H9 (cell line): Measurements from ENCODE around the gene NPAS2. TPM values are rescaled to one million over a fixed set of nuclear protein-coding genes. Genes with fewer than 3 reads are reported as not detected.

Experiments used
- DNase-seq: peaks from one replicate; pipeline ENCODE4 v3.0.0-alpha.2; 2017
- H2AFZ ChIP-seq: one replicate; pipeline ENCODE4 v1.6.1; 2013; ENCODE audit warnings: mild to moderate bottlenecking, low read length, control low read depth, moderate library complexity
- H2AK5ac ChIP-seq: 2 replicates; pipeline ENCODE4 v1.6.1; 2013; ENCODE audit warnings: low read length, control low read depth, mixed read lengths; ENCODE audit not compliant: insufficient read length
- H2BK120ac ChIP-seq: one replicate; pipeline ENCODE4 v1.6.1; 2013; ENCODE audit warnings: low read depth, mild to moderate bottlenecking, low read length, control low read depth, inconsistent platforms; ENCODE audit not compliant: poor library complexity, severe bottlenecking
- H2BK12ac ChIP-seq: 2 replicates; pipeline ENCODE4 v1.6.1; 2013; ENCODE audit warnings: low read length, control low read depth, mixed read lengths, low read depth; ENCODE audit not compliant: insufficient read length
- H2BK15ac ChIP-seq: 2 replicates; pipeline ENCODE4 v1.6.1; 2013; ENCODE audit warnings: low read depth, low read length, control low read depth
- H2BK20ac ChIP-seq: one replicate; pipeline ENCODE4 v1.6.1; 2013; ENCODE audit warnings: low read depth, mild to moderate bottlenecking, low read length, control low read depth, inconsistent platforms; ENCODE audit not compliant: poor library complexity, severe bottlenecking
- H2BK5ac ChIP-seq: 2 replicates; pipeline ENCODE4 v1.6.1; 2013; ENCODE audit warnings: low read length, control low read depth, mixed read lengths; ENCODE audit not compliant: insufficient read length
- H3K14ac ChIP-seq: 2 replicates; pipeline ENCODE4 v1.6.1; 2013; ENCODE audit warnings: low read length, control low read depth; ENCODE audit not compliant: insufficient read depth
- H3K18ac ChIP-seq: 2 replicates; pipeline ENCODE4 v1.6.1; 2013; ENCODE audit warnings: low read depth, mild to moderate bottlenecking, mixed read lengths, low read length, control low read depth; ENCODE audit not compliant: insufficient read length
- H3K23ac ChIP-seq: 2 replicates; pipeline ENCODE4 v1.6.1; 2013; ENCODE audit warnings: low read length, control low read depth, mixed read lengths, low read depth; ENCODE audit not compliant: insufficient read length
- H3K23me2 ChIP-seq: 2 replicates; pipeline ENCODE4 v1.6.1; 2013; ENCODE audit warnings: low read depth, mild to moderate bottlenecking, mixed read lengths, low read length, control low read depth; ENCODE audit not compliant: insufficient read length, poor library complexity, severe bottlenecking
- H3K27ac ChIP-seq: 2 replicates; pipeline ENCODE4 v1.5.1; 2013; ENCODE audit warnings: low read length, control low read depth, mixed read lengths, low read depth; ENCODE audit not compliant: insufficient read length
- H3K27me3 ChIP-seq: 2 replicates; pipeline ENCODE4 v1.6.1; 2013; ENCODE audit warnings: low read length, control low read depth, inconsistent platforms; ENCODE audit not compliant: insufficient read depth
- H3K4ac ChIP-seq: 2 replicates; pipeline ENCODE4 v1.6.1; 2013; ENCODE audit warnings: low read depth, mild to moderate bottlenecking, control low read depth, inconsistent platforms, low read length, moderate library complexity
- H3K4me1 ChIP-seq: 2 replicates; pipeline ENCODE4 v1.6.1; 2013; ENCODE audit warnings: low read length, control low read depth, inconsistent platforms; ENCODE audit not compliant: insufficient read depth
- H3K4me2 ChIP-seq: 2 replicates; pipeline ENCODE4 v1.6.1; 2013; ENCODE audit warnings: low read length, control low read depth, mixed read lengths; ENCODE audit not compliant: insufficient read length, insufficient read depth
- H3K56ac ChIP-seq: 2 replicates; pipeline ENCODE4 v1.6.1; 2013; ENCODE audit warnings: low read depth, mild to moderate bottlenecking, mixed read lengths, low read length, control low read depth; ENCODE audit not compliant: insufficient read length
- H3K79me1 ChIP-seq: 2 replicates; pipeline ENCODE4 v1.6.1; 2013; ENCODE audit warnings: low read depth, mild to moderate bottlenecking, moderate library complexity, low read length, control low read depth, inconsistent platforms; ENCODE audit not compliant: insufficient read depth, poor library complexity, severe bottlenecking
- H3K79me2 ChIP-seq: 2 replicates; pipeline ENCODE4 v1.6.1; 2013; ENCODE audit warnings: low read length, control low read depth, inconsistent platforms; ENCODE audit not compliant: insufficient read depth
- H3K9ac ChIP-seq: 2 replicates; pipeline ENCODE4 v1.6.1; 2013; ENCODE audit warnings: low read length, control low read depth, mixed read lengths; ENCODE audit not compliant: insufficient read length; ENCODE audit errors: extremely low read depth
- H3K9me3 ChIP-seq: one replicate; pipeline ENCODE4 v1.6.1; 2013; ENCODE audit warnings: low read depth, low read length, inconsistent platforms; ENCODE audit not compliant: control insufficient read depth
- H3T11ph ChIP-seq: one replicate; pipeline ENCODE4 v1.6.1; 2013; ENCODE audit warnings: mild to moderate bottlenecking, low read length, control low read depth, inconsistent platforms
- H4K20me1 ChIP-seq: one replicate; pipeline ENCODE4 v1.6.1; 2013; ENCODE audit not compliant: control insufficient read depth, insufficient read length, insufficient read depth
- H4K5ac ChIP-seq: 2 replicates; pipeline ENCODE4 v1.6.1; 2013; ENCODE audit warnings: low read depth, mild to moderate bottlenecking, mixed read lengths, low read length, control low read depth; ENCODE audit not compliant: insufficient read length
- H4K8ac ChIP-seq: replicated peaks from 2 replicates; pipeline ENCODE4 v1.6.1; 2013; ENCODE audit warnings: low read length, control low read depth, mixed read lengths, low read depth; ENCODE audit not compliant: insufficient read length
- H4K91ac ChIP-seq: 2 replicates; pipeline ENCODE4 v1.6.1; 2013; ENCODE audit warnings: low read depth, mild to moderate bottlenecking, moderate library complexity, mixed read lengths, low read length, control low read depth; ENCODE audit not compliant: insufficient read length
- H3K27ac Mint-ChIP-seq, 3 experiments: 2 replicates in 2 of 3; 3 replicates in 1 of 3; pipeline ENCODE4 v1.8.0; 2020 to 2021; ENCODE audit warnings: mixed read lengths in 3 of 3, mild to moderate bottlenecking in 1 of 3, moderate library complexity in 1 of 3
- H3K27me3 Mint-ChIP-seq: 2 replicates; pipeline ENCODE4 v1.8.0; 2021; ENCODE audit warnings: low read depth, mild to moderate bottlenecking, moderate library complexity, mixed read lengths
- H3K36me3 Mint-ChIP-seq, 3 experiments: 2 replicates in 2 of 3; 3 replicates in 1 of 3; pipeline ENCODE4 v1.8.0; 2020 to 2021; ENCODE audit warnings: low read depth in 3 of 3, mixed read lengths in 3 of 3; ENCODE audit not compliant: insufficient read depth in 1 of 3
- H3K4me1 Mint-ChIP-seq, 2 experiments: 2 replicates each; pipeline ENCODE4 v1.8.0; 2020; ENCODE audit warnings: mixed read lengths in 2 of 2
- H3K4me3 Mint-ChIP-seq, 2 experiments: 2 replicates in 1 of 2; 3 replicates in 1 of 2; pipeline ENCODE4 v1.8.0; 2020 to 2021; ENCODE audit warnings: mild to moderate bottlenecking in 2 of 2, mixed read lengths in 2 of 2, moderate library complexity in 1 of 2
- H3K9me3 Mint-ChIP-seq, 2 experiments: 2 replicates in 1 of 2; 3 replicates in 1 of 2; pipeline ENCODE4 v1.8.0; 2020; ENCODE audit warnings: mild to moderate bottlenecking in 2 of 2, mixed read lengths in 2 of 2, moderate library complexity in 1 of 2
- CTCF ChIP-seq: fragments of 200-600 bp; sonication (generic); conservative IDR thresholded peaks from 3 replicates; pipeline ENCODE4 v1.8.0; 2021; ENCODE audit warnings: antibody characterized with exemption, mild to moderate bottlenecking
- WGBS: extraction: QIAGEN DNeasy Blood & Tissue Kit; methylation state at CpG from one replicate; pipeline ENCODE4 v1.1.7; 2013; ENCODE audit warnings: missing lambda C conversion rate, low lambda C conversion rate, mixed read lengths; ENCODE audit not compliant: insufficient read length; ENCODE audit errors: extremely low coverage; 5-methylcytosine and 5-hydroxymethylcytosine counted together
- total RNA-seq: library from RNA; stranded (reverse); gene quantifications from 2 replicates; pipeline ENCODE4 v1.2.1, GENCODE V29; 2021

NPAS2 gene
- total RNA-seq, 1 experiment from 2014 or later = 1.3 TPM

GRCh38 chr2:100884145-100884621 lies 64.2 kb downstream of the NPAS2 start:
- peaks cover 16% of the 10 kb centered on the region; the same call in 1 of the 2 replicates for H3K4me1 ChIP-seq
- Mint-ChIP-seq H3K4me3 (no peak overlapping the region), H3K4me1 (peaks cover 37 to 54% of the 10 kb centered on the region in 2 experiments), H3K36me3 (no peaks in the 10 kb centered on the region), H3K27me3 (peaks cover 3% of the 10 kb centered on the region; the same call in 1 of the 2 replicates), H3K27ac (no peak overlapping the region), H3K9me3 (no peaks in the 10 kb centered on the region)
- no peak overlapping the region for H4K91ac ChIP-seq
- H2BK120ac ChIP-seq = no peak overlapping the region
- H4K20me1 ChIP-seq = no peaks in the 10 kb centered on the region
- no peaks in the 10 kb centered on the region for H3K79me1 ChIP-seq
- H3K27me3 ChIP-seq = no peaks in the 10 kb centered on the region
- H2BK12ac ChIP-seq = no peak overlapping the region
- no peak overlapping the region for H3K18ac ChIP-seq
- H2BK5ac ChIP-seq = no peak overlapping the region
- H3K23me2 ChIP-seq = no peaks in the 10 kb centered on the region
- no peak overlapping the region for H3K4me2 ChIP-seq
- H3K4ac ChIP-seq = no peak overlapping the region
- WGBS = no CpG with 5 or more reads among the region's 3 CpGs
- no peak overlapping the region for H2AFZ ChIP-seq
- no peaks in the 10 kb centered on the region for H3K9me3 ChIP-seq
- no peak overlapping the region for H3K9ac ChIP-seq
- H3K23ac ChIP-seq = no peak overlapping the region
- no peak overlapping the region for H3K14ac ChIP-seq
- no peak overlapping the region for H3K27ac ChIP-seq
- no peaks in the 10 kb centered on the region for H3K79me2 ChIP-seq
- no peak overlapping the region for H3K56ac ChIP-seq
- no peak overlapping the region for H3T11ph ChIP-seq
- no peak overlapping the region for H4K8ac ChIP-seq
- no peak overlapping the region for H2BK15ac ChIP-seq
- no peak for DNase-seq
- H2BK20ac ChIP-seq = no peak overlapping the region
- H2AK5ac ChIP-seq = no peak overlapping the region
- TF ChIP-seq CTCF = no peak
- H4K5ac ChIP-seq = no peak overlapping the region
